ENCODE data around the gene PREX1.
A peak's percentile ranks its signal among the peaks of the same experiment; 100 is the strongest.
"Not testable (repeated sequence)": the region's sequence is repeated elsewhere in the genome, so short reads cannot be mapped to it uniquely, and the experiment has no call there.

The PREX1 gene

DNA sequence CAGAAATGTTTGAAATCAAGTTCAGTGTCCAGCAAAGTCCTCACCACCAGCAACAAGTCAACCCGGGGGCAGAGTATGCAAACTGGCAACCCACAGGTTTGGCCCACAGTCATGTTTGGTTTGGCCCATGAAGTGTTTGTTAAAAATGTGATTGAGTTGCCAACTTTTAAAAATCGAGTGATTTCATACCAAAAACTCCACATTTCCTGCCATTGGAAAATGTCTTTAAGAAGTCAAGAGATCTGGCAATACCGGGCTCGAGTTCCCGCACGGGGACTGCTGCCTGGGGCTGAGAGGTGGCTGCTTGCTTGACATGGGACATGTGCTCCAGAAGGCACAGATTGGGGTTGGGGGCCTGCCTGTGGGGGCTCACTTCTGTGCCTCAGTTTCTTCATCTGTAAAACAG lies 36.1 kb downstream of the PREX1 start:
- DNase-seq, result no peak

DNA sequence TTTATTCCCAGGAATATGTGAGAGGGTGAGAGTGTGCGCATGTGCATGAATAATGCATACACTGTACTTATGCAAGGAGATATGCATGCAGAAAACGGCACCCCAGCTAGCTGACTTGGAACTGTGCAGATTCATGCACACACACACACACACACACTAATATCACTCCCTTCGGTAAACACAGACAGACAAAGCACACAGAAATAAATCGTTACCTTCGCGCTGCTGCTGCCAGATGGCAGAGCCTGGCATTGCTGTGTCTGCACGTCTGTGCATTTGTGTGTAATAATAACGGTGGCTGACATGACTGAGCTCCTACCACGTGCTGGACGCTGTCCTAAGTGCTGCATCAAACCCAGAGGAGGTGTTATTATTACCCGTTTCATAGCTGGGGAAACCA lies 36.8 kb downstream of the PREX1 start:
- no peak for DNase-seq

GRCh38 chr20:48790473-48791003 lies 37.3 kb downstream of the PREX1 start:
- no peak for DNase-seq

GRCh38 chr20:48789781-48790472 lies 37.9 kb downstream of the PREX1 start:
- no peak for DNase-seq

DNA sequence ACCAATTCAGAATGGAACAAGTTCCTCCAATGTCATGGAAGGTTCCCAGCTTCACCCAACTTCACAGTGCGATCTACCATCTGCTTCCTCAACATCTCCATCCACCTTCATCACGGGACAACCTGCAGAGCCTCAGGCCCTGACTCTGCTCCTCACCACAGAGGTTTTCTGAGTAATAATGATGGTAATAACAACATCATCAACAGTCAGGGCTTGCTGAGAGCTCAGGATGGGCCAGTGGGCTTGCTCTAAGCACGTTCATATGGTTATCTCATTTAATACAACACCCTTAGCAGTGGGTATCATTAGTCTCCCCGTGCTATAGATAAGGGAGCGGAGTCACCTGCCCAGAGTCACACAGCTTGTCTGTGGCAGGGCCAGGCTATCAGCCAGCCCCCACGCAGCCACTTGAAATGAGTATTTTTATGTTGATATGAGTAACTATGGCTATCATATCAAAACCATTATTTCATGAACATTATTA lies 38.6 kb downstream of the PREX1 start:
- no peak for DNase-seq

DNA sequence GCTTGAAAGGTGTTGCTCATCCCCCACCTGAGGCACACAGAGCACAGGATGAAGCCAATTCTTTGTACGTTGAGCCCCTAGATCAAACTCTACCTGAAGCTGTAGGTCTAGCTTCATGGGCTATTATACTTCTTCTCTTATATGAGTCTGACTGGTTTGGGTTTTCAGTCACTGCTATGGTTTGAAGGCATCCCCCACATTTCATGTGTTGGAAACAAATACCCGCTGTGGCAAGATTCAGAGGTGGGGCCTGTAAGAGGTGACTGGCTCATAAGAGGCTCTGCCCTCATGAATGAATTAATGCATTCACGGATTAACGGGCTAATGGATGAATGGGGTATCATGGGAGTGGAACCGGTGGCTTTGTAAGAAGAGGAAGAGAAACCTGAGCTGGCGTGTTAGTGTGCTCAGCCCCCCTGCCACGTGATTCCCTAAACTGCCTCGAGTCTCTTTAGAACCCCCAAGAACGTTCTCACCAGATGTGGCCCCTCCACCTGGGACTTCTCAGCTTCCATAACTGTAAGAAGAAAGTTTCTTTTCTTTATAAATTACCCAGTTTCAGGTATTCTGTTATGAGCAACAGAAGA lies 39.2 kb downstream of the PREX1 start:
- no peak for DNase-seq

- DNase-seq, result peak; percentile 24 to 80
Measured at GRCh38 chr20:48787861-48788375, 39.9 kb downstream of the PREX1 start.

- no peak for DNase-seq
Measured at GRCh38 chr20:48786951-48787705, 40.7 kb downstream of the PREX1 start.

DNA sequence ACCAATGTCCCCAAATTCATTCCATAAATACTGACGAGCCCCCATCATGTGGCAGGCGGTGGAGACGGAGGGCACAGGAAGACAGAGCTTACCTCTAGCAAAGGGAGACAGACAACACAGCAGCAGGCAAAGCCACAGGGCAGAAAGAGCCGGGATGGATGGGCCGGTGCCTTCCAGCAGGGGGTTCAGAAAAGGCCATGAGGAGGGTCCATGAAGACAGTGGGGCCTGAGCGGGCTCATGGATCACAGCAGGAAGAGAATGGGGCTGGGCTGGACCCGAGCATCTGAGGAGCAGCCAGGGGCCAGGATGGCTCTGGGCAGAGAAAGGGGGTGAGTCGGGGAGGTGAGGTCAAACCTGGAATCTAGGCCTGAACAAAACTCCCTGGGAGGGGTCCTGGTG lies 42.0 kb downstream of the PREX1 start:
- DNase-seq, result no peak

GRCh38 chr20:48785256-48785655 lies 42.5 kb downstream of the PREX1 start:
- DNase-seq, result no peak

DNA sequence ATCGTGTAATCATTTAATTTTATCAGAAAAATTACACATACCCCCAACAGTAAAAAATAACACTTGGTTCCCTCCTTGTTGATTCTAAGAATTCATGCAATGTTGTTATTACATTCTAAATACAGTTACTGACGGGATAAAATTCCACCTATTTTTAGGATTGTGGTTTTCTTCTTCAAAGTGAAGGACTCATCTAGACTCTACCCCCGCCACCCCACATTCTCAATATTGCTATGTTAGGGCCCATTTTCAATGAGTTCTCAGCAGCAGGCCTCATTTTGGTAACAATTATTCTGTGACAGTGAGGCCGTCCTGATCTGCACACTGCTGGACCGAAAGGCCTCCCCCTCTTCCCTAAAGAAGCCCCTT lies 43.5 kb downstream of the PREX1 start:
- no peak for DNase-seq

- no peak for DNase-seq
Measured at GRCh38 chr20:48783533-48784272, 44.1 kb downstream of the PREX1 start.

GRCh38 chr20:48782901-48783308 lies 44.9 kb downstream of the PREX1 start:
- no peak for DNase-seq

DNA sequence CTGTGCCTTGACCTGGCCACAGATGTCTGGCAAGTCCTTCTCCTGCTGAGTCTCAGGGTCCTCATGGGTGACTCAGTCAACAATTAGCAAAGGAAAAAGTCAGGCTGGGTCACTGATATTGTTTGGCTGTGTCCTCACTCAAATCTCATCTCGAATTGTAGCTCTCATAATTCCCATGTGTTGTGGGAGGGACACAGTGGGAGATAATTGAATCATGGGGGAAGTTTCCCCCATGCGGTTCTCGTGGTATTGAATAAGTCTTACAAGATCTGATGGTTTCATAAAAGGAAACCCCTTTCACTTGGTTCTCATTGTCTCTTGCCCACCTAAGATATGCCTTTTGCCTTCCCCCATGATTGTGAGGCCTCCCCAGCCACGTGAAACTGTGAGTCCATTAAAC lies 45.7 kb downstream of the PREX1 start:
- DNase-seq, result no peak

DNA sequence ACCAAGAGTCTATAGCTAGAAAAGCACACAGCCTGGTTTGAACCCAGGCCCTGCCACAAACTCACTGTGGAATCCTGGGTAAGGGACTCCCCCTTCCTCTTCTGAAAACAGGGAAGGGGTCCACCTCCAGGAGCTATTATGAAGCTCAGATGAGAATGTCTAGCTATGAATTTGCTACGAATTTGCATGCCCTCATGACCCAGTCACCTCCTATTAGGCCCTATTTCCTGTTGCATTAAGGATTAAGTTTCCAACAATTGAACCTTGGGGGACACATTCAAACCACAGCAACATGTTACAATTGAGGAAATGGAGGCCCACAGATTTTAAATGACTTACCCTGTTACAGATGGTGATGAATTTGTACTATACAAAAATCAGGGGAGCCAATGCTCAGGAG lies 46.2 kb downstream of the PREX1 start:
- DNase-seq, result no peak

DNA sequence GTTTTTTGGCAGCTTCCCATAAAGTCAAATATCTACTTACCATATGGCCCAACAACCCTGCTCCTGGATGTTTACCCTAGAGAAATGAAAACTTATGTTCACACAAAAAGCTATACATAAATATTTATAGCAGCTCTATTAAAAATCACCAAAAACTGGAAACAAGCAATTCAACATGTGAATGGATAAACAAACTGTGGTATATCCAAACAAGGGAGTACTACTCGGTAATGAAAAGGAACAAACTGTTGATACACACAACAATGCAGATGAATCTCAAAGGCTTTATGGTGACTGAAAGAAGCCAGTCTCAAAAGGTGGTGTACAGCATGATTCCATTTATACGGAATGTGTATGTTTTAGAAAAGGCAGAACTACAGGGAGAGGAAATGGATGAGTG lies 48.4 kb downstream of the PREX1 start:
- no peak for DNase-seq

- DNase-seq, result no peak
Measured at GRCh38 chr20:48777821-48778220, 50.0 kb downstream of the PREX1 start.

DNA sequence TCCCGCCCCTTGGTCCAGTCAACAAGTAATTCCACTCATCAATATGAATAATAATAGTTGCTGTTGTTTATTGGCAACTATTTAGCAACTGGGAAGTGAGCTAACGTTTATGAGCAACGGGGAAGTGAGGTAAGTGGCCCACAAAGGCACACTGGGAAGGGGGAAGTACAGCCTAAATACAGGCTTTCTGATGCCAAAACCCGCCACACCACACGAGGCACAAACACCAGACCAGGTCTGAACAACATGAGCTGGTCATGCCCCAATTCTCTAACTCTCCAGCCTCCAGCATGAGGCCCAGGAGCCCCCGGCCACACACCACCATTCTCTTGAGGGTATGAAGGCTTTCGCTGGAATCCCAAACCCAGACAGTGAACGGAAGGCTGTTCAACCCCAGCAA lies 50.8 kb downstream of the PREX1 start:
- no peak for DNase-seq

DNA sequence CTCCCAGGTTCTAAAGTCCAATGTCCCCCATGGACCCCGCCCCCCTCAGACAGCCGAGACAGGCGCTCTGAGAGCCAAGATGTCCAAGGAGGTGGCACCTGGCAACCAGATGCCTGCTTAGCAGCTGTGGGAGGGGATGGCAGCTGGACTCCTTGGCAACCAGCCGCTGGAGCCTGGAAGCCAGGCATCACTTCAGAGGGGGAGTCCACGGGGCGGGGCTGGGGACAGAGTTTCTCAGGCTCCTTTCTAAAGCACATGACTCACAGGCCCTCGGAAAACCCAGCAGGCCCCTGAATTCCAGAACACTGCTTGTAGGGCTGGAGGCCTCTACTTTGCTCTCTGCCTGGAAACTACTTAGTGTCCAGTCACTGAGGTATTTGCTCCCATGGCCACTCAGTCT lies 51.5 kb downstream of the PREX1 start:
- no peak for DNase-seq

DNA sequence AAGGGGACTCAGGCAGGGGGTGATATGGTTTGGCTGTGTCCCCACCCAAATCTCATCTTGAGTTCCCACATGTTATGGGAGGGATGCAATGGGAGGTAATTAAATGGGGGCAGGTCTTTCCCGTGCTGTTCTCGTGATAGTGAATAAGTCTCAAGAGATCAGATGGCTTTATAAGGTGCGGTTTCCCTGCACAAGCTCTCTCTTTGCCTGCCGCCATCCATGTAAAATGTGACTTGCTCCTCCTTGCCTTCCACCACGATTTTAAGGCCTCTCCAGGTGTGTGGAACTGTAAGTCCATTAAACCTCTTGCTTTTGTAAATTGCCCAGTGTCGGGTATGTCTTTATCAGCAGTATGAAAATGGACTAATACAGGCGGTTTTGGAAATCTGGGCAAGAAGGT lies 52.3 kb downstream of the PREX1 start:
- not testable (repeated sequence) for DNase-seq

DNA sequence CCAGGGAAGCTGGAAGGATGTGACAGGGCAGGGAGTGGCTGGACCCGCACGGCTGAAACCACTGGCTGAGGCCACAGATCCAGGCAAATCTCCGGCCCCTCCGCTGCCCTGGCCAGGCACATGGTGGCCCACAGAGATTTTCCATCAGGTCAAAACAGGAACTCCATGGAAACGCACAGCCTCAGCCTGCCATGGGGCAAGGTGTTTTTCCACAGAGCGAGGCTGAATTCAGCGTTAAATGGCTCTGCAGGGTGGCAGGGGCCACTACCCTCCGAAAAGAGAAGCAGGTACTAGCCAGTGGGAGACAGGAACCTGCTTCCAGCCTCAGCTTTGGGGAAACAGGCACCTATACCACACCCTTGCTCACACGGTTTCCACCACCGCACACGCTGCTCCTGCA lies 53.1 kb downstream of the PREX1 start:
- DNase-seq, result no peak

GRCh38 chr20:48773837-48774418 lies 53.9 kb downstream of the PREX1 start:
- peak in 1 of 2 donors; percentile 40 for DNase-seq

All from bone marrow (tissue), 2 donors.